GM10248 (cell line): ENCODE results near the gene C1QTNF7.

Source experiments
- CTCF ChIA-PET: fragments of 300-600 bp; sonication (Branson Sonifier 250); formaldehyde crosslinking; extraction: SDS; loops from one replicate; lab custom pipeline; 2021; ENCODE audit warnings: antibody characterized with exemption; lab: Yijun Ruan, JAX
- POLR2A ChIA-PET: fragments of 350-650 bp; sonication (Branson Sonifier 250); formaldehyde crosslinking; extraction: SDS; loops from one replicate; lab custom pipeline; 2020; ENCODE audit warnings: antibody characterized with exemption; lab: Yijun Ruan, JAX
- DNase-seq: peaks from one replicate; pipeline ENCODE4 v3.0.0; 2012; ENCODE audit errors: extremely low spot score
- TF ChIP-seq, protein P1 (sequence below): IDR thresholded peaks from 2 replicates; pipeline ENCODE4 v1.5.1; 2012; ENCODE audit warnings: mild to moderate bottlenecking, low read depth; ENCODE audit errors: extremely low read depth, missing control alignments, control extremely low read depth

The C1QTNF7 gene

GRCh38 chr4:15427701-15428100, at the start of gene C1QTNF7:
Gene C1QTNF7, plus strand, starts transcription at chr4:15428033. Its CDS starts 7,711 bp downstream, at chr4:15435744.
- DNase-seq = no peak
- TF ChIP-seq, protein P1, sequence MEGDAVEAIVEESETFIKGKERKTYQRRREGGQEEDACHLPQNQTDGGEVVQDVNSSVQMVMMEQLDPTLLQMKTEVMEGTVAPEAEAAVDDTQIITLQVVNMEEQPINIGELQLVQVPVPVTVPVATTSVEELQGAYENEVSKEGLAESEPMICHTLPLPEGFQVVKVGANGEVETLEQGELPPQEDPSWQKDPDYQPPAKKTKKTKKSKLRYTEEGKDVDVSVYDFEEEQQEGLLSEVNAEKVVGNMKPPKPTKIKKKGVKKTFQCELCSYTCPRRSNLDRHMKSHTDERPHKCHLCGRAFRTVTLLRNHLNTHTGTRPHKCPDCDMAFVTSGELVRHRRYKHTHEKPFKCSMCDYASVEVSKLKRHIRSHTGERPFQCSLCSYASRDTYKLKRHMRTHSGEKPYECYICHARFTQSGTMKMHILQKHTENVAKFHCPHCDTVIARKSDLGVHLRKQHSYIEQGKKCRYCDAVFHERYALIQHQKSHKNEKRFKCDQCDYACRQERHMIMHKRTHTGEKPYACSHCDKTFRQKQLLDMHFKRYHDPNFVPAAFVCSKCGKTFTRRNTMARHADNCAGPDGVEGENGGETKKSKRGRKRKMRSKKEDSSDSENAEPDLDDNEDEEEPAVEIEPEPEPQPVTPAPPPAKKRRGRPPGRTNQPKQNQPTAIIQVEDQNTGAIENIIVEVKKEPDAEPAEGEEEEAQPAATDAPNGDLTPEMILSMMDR = no peak
- ChIA-PET POLR2A (no interaction called here), CTCF (interaction anchor here (3.9 kb wide), 1 partner anchor 30 kb away, joined by 15 read pairs; no protein-coding TSS in a partner anchor)

DNA sequence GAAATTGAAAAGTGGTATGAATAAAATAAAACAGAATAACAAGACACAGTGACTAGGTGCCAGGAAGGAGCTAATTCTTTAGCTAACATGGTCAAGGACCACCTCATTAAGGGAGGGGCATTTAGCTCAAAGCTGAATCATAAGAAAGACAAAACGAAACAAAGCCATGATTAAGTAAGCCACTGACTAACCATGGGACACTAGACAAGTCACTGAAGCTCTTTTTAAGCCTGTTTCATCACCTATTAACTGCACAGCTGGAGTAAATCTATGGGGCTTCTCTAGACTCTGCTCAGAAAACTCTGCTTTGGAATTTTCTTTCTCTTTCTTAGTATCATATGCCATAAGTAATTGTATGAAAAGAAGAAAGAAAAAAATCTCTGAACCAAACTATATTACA, 49.8 kb upstream of the C1QTNF7 start:
- TF ChIP-seq, protein P1 = no peak
- no peak for DNase-seq
- POLR2A ChIA-PET = no interaction called here

DNA sequence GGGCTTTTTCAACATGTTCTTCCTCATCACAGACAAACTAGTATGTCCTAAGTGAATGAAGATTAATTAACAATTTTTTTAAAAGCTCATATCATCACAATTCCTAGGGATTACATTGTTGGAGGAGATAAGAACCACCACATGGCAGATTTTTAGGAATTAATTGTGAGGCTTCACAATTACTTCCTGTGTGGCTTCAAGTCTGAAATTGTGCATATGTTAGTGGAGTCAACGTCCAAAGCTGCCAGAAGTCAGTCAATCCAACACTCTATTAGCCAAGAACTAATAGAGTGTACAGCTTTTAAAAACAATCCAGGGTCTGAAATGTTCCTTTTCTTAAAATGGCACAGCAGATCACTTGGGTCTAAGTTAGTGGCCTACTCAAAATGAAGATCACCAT, 49.3 kb upstream of the C1QTNF7 start:
- no peak for DNase-seq
- ChIA-PET CTCF (interaction anchor here (0.9 to 6.7 kb wide), 3 partner anchors 18 to 539 kb away, joined by 3 to 31 read pairs (median 3); no protein-coding TSS in a partner anchor), POLR2A (no interaction called here)
- TF ChIP-seq, protein P1 = no peak

More for the DNA sequence above, 49.8 kb upstream of the C1QTNF7 start:
- CTCF ChIA-PET = interaction anchor here (0.9 to 6.7 kb wide), 3 partner anchors 18 to 540 kb away, joined by 3 to 31 read pairs (median 3); no protein-coding TSS in a partner anchor

DNA sequence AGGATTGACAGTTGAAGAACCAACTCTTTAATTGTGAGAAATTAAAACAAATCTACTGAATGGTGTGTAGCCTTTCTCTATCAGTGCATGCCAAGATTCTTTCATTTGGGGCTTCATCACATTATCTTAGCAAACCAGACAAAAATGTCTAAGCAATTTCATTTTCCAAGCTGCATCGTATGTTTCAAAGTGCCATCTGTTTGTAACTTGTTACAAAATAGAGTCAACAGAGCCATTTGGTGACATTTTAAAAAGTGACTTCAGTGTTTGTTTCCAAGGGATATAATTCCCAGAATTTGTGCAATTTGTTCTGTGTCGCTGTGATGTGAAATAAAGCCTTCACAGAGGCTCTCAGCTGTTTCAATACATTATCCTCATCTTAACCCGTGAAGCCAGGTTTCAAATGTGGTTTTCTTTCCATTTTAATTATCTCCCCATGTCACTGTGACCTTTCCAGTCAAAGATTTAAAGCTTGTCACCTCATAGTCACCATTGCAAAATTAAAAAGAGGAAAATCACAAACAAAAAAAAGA, 46.0 kb upstream of the C1QTNF7 start:
- DNase-seq = no peak
- CTCF ChIA-PET = interaction anchor here (6.7 kb wide), 1 partner anchor 14 kb away, joined by 31 read pairs; no protein-coding TSS in a partner anchor
- POLR2A ChIA-PET = no interaction called here
- TF ChIP-seq, protein P1 = no peak

DNA sequence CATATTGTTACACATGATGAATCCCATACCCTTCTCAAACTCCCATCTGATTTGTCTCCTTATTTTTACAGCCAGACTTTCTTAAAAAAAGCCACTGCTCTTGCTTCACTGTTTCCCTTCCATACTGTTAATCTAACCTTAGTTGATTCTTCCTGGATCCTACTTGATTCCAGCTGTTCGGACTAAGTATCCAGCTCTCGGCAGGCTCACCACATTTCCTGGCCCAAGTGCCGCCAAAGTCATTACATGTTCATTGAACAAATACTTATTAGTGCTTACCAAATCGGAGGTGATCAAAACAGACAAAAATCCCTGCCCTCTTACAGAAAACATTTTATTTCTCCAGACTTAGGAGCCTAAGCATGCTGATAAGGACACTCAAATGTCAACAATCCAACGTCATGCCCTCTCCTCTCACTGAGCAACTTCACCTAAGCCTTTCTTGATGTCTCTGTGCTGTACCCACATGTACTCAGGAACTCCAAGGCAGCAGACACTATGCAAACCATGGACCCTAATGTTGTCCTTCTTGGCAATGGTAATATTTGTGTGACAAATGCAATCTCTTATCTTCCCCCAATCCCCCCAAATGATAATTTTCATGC, 45.1 kb upstream of the C1QTNF7 start:
- POLR2A ChIA-PET = no interaction called here
- TF ChIP-seq, protein P1 = no peak
- no peak for DNase-seq
- CTCF ChIA-PET = no interaction called here

GRCh38 chr4:15385515-15385914, 42.3 kb upstream of the C1QTNF7 start:
- POLR2A ChIA-PET = no interaction called here
- DNase-seq = no peak
- TF ChIP-seq, protein P1 = no peak
- CTCF ChIA-PET = interaction anchor here (1.2 to 3.9 kb wide), 2 partner anchors 9 to 11 kb away, joined by 4 to 26 read pairs; no protein-coding TSS in a partner anchor
